Stimulated activated CD4-positive, alpha-beta T cell treated with anti-CD3 and anti-CD28 coated beads, Interleukin-2, amount 100 ng/mL, for 24 hours (primary cell): ENCODE results near the gene PXDC1.
"Not testable (repeated sequence)": the region's sequence is repeated elsewhere in the genome, so short reads cannot be mapped to it uniquely, and the experiment has no call there.

Experiments
- DNase-seq, 2 donors: peaks; one replicate each; pipeline ENCODE4 v3.0.0-alpha.2; 2020

The PXDC1 gene

DNA sequence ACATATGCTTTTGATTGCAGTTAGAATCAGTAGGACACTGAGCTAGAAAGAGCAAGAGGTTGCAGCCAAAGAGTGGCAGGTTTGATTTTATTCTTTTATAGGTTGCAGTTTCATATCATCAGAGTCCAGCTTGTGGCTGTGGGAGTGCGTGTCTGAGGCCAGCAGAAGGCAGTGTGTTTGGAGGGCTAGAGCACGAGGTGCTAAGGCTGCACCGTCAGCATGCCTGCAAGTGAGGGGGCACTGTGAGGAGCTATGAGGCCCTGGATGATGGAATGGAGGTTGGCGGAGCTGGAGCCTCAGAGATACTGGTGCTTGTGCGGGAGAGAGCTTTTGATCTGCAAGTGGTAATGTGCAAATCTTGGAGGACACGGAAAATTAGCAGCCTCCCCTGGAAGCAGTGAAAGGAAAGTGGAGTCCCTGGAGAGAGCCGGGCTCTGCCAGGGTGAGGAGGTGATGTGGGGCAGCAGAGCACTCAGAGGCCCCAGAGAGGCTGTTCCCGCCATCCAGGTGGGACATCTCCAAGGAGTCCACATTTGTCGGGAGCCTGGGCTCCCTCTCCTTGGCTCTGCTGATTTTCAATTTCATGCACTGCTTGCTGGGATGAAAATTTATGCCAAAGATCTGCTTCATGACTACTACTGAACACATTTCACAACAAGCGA lies 43.6 kb downstream of the PXDC1 start:
- DNase-seq, result no peak

GRCh38 chr6:3707024-3707423 lies 44.5 kb downstream of the PXDC1 start:
- DNase-seq, result no peak

GRCh38 chr6:3706547-3706946 lies 45.0 kb downstream of the PXDC1 start:
- no peak for DNase-seq

- no peak for DNase-seq
Observed at GRCh38 chr6:3701631-3702030, 49.9 kb downstream of the PXDC1 start.

GRCh38 chr6:3699231-3699630 lies 52.3 kb downstream of the PXDC1 start:
- DNase-seq, result no peak

DNA sequence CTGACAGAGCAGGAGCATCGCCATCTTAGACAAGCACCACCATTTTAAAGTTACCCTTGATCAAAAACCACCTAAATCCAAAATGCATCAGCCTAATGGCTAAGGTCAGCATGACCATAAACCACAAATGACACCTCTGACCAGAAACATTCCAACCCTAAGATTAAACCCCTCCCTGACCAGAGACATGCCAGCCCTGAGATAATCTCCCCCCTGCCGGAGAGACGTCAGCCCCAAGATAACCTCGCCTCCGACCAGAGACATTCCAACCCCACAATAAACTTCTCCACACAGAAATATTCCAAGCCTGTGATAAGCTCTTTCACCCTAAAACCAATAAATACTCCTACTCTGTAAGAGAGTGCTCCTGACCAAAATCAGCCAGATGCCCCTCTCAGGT lies 53.5 kb downstream of the PXDC1 start:
- no peak for DNase-seq

DNA sequence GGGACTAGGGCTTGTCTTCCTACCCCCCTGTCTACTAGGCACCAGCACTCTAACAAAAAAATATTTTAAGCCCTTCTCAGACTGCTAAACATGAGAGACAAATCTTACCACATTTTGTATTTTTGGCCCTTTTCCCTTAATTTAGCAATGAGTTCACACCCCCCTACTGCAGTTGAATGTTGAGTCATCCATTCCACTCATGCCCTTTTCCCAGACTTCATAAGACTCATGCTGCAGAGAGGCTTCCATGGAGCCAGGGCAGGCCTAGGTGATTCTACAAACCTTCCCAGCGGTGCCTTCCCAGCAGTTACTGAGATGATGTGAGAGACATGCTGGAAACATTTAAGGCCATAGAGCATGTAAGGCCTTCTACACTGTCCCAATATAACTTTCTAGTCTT lies 53.9 kb downstream of the PXDC1 start:
- no peak for DNase-seq

- DNase-seq, result no peak
Observed at GRCh38 chr6:3696525-3697088, 54.9 kb downstream of the PXDC1 start.

DNA sequence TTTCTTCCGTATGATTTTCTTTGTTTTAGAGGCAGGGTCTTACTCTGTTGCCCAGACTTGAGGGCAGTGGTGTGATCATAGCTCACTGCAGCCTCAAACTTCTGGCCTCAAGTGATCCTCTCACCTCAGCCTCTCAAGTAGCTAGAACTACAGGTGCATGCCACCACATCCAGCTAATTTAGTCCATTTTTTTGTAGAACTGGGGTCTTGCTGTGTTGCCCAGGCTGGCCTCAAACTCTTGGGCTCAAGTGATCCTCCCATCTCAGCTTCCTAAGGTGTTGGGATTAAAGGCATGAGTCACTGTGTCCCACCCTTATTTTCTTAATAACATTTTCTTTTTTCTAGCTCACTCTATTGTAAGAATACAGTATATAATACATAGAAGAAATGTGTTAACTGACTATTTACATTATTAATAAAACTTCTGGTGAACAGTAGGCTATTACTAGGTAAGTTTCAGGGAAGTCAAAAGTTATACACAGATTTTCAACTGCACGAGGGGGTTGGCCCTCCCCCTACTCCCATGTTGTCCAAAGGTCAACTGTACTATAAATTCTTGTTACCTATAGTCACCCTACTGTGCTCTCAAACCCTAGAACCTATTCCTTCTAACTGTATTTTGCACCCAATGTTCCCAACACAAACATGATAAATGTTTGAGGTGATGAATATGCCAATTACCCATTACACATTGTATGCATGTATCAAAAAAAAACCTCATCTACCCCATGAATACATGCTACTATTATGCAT lies 56.3 kb downstream of the PXDC1 start:
- no peak for DNase-seq

DNA sequence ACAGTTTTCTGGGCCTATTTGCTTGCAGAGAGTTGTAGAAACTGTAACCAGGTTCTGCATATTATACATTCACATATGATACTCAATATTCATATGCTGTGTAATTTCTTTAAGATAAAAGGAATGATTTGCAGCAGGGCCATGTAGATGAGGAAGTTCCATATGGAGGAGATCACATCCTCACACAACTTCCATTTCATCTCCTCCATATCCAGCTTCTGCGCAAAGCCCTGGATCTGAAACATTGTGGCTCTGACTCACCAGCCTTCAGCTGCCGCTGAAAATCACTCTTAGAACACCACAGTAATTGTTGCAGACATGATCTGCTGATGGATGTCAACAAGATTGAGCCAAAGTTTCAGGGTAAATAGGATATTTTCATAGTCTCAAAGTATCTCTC lies 57.7 kb downstream of the PXDC1 start:
- no peak for DNase-seq

GRCh38 chr6:3690506-3690905 lies 61.0 kb downstream of the PXDC1 start:
- DNase-seq, result no peak

DNA sequence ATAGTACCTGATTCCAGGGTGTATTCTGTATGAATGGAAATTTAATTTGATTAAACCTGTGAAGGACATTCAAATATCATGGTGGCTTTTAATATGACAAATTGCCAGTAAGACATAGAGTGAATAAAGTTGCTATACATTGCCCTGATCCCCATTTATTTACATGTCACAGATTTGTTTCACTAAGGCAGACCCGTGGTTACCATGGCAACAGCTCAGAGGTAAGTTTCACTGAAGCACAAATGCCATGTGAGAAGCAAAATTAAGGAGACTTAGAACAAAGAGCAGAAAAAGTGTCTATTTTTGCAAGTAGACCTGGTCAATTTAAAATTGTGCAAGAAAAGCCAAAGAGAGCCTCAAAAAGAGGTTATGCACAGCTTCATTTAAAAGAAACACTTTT lies 63.7 kb downstream of the PXDC1 start:
- DNase-seq, result no peak

- DNase-seq, result no peak
Observed at GRCh38 chr6:3683331-3683730, 68.2 kb downstream of the PXDC1 start.

- no peak for DNase-seq
Observed at GRCh38 chr6:3678946-3679345, 72.6 kb downstream of the PXDC1 start.

GRCh38 chr6:3677751-3678150 lies 73.8 kb downstream of the PXDC1 start:
- not testable (repeated sequence) for DNase-seq

DNA sequence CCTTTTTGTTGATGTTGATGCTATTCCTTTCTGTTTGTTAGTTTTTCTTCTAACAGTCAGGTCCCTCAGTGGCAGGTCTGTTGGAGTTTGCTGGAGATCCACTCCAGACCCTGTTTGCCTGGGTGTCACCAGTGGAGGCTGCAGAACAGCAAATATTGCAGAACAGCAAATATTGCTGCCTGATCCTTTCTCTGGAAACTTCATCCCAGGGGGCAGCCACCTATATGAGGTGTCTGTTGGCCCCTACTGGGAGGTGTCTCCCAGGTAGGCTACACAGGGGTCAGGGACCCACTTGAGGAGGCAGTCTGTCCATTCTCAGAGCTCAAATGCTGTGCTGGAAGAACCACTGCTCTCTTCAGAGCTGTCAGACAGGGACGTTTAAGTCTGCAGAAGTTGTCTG lies 74.2 kb downstream of the PXDC1 start:
- DNase-seq, result not testable (repeated sequence)
